Endothelial cell of umbilical vein (primary cell): Measurements from ENCODE around the gene NXNL2. TPM values are rescaled to one million over a fixed set of nuclear protein-coding genes. Genes with fewer than 3 reads are reported as not detected.

Experiments used
- BruUV-seq: library from RNA; stranded (reverse); fragments of 400-500 nt; replicated peaks from 2 replicates; lab custom pipeline; 2021; lab: Mats Ljungman, UMichigan
- CTCF ChIA-PET: fragments of 300-600, 350-600 bp; sonication (Branson Sonifier 250); formaldehyde crosslinking; loops from one replicate; lab custom pipeline; 2021; ENCODE audit warnings: antibody characterized with exemption, inconsistent platforms; lab: Charles Lee
- POLR2A ChIA-PET: fragments of 300-600, 350-600 bp; sonication (Branson Sonifier 250); formaldehyde crosslinking; loops from one replicate; lab custom pipeline; 2021; ENCODE audit warnings: antibody characterized with exemption, inconsistent platforms; lab: Charles Lee
- DNase-seq: peaks from one replicate; pipeline ENCODE4 v3.0.0-alpha.2; 2011; ENCODE audit warnings: low read depth, low spot score
- FAIRE-seq: peaks from 2 replicates; lab custom pipeline; 2011; peaks lifted over from hg19 to GRCh38; lab: Jason Lieb, UNC
- H2AFZ ChIP-seq: 2 replicates; pipeline ENCODE4 v1.6.0; 2012; ENCODE audit warnings: low read depth, low read length, control low read depth, inconsistent platforms
- H3K27ac ChIP-seq: 2 replicates; pipeline ENCODE4 v1.5.1; 2011; ENCODE audit warnings: low read depth, mild to moderate bottlenecking, control low read depth, low read length, moderate library complexity; ENCODE audit not compliant: insufficient read depth
- H3K27me3 ChIP-seq, 2 experiments: 2 replicates each; pipeline versions ENCODE4 v1.6.0 to v1.6.1; 2011; ENCODE audit warnings: low read length in 2 of 2, mixed read lengths in 1 of 2; ENCODE audit not compliant: control insufficient read depth in 2 of 2, insufficient read depth in 2 of 2
- H3K36me3 ChIP-seq, 2 experiments: 2 replicates in 1 of 2; 3 replicates in 1 of 2; pipeline ENCODE4 v1.5.1; 2011; ENCODE audit warnings: low read length in 2 of 2, mild to moderate bottlenecking in 1 of 2, moderate library complexity in 1 of 2; ENCODE audit not compliant: control insufficient read depth in 2 of 2, insufficient read depth in 2 of 2; ENCODE audit errors: extremely low read depth in 1 of 2
- H3K4me1 ChIP-seq: 3 replicates; pipeline ENCODE4 v1.5.1; 2011; ENCODE audit warnings: mild to moderate bottlenecking, low read length; ENCODE audit not compliant: control insufficient read depth, insufficient read depth; ENCODE audit errors: extremely low read depth
- H3K4me2 ChIP-seq: 2 replicates; pipeline ENCODE4 v1.6.1; 2011; ENCODE audit warnings: low read length, control low read depth, mixed read lengths; ENCODE audit not compliant: insufficient read depth
- H3K4me3 ChIP-seq, 3 experiments: fragments of 200-600 bp in 1 of 3; sonication (generic), shearing (Covaris generic) in 1 of 3; replicated peaks in 1 of 3; 2 replicates each; pipeline ENCODE4 v1.5.1; 2011 to 2016; ENCODE audit warnings: control low read depth in 3 of 3, low read length in 3 of 3, mild to moderate bottlenecking in 2 of 3, inconsistent platforms in 1 of 3, low read depth in 1 of 3, moderate library complexity in 1 of 3; ENCODE audit not compliant: insufficient read depth in 1 of 3
- H3K79me2 ChIP-seq: 2 replicates; pipeline ENCODE4 v1.6.0; 2012; ENCODE audit warnings: low read length, inconsistent platforms; ENCODE audit not compliant: control insufficient read depth, insufficient read depth
- H3K9ac ChIP-seq: replicated peaks from 2 replicates; pipeline ENCODE3; 2011; ENCODE audit warnings: low read length, control low read depth; ENCODE audit not compliant: insufficient read depth; ENCODE audit errors: extremely low read depth
- H3K9me1 ChIP-seq: replicated peaks from 3 replicates; pipeline ENCODE4 v1.6.0; 2011; ENCODE audit warnings: mild to moderate bottlenecking, low read length; ENCODE audit not compliant: control insufficient read depth, insufficient read depth; ENCODE audit errors: extremely low read depth
- H3K9me3 ChIP-seq: replicated peaks from 2 replicates; pipeline ENCODE4 v1.5.1; 2012; ENCODE audit warnings: low read length, inconsistent platforms; ENCODE audit not compliant: control insufficient read depth, insufficient read depth
- H4K20me1 ChIP-seq: replicated peaks from 2 replicates; pipeline ENCODE3; 2011; ENCODE audit warnings: mild to moderate bottlenecking, low read length; ENCODE audit not compliant: control insufficient read depth, insufficient read depth; ENCODE audit errors: extremely low read depth
- EZH2 ChIP-seq: IDR thresholded peaks from 2 replicates; pipeline ENCODE4 v1.6.1; 2012; ENCODE audit warnings: borderline replicate concordance, low read depth, mild to moderate bottlenecking, moderate library complexity, low read length, inconsistent platforms; ENCODE audit not compliant: severe bottlenecking
- FOS ChIP-seq: IDR thresholded peaks from 2 replicates; pipeline ENCODE4 v1.6.1; 2011; ENCODE audit warnings: mild to moderate bottlenecking, low read length, moderate library complexity, borderline replicate concordance; ENCODE audit not compliant: insufficient read depth
- GATA2 ChIP-seq: IDR thresholded peaks from 2 replicates; pipeline ENCODE4 v1.7.0; 2011; ENCODE audit warnings: low read depth, mild to moderate bottlenecking, moderate library complexity, mixed read lengths, low read length; ENCODE audit not compliant: insufficient read length, insufficient read depth
- JUN ChIP-seq: IDR thresholded peaks from 2 replicates; pipeline ENCODE4 v1.6.1; 2011; ENCODE audit warnings: borderline replicate concordance, low read depth; ENCODE audit not compliant: insufficient read length, insufficient read depth
- MAX ChIP-seq: IDR thresholded peaks from 2 replicates; pipeline ENCODE4 v1.6.1; 2011; ENCODE audit not compliant: insufficient read depth, insufficient read length
- MYC ChIP-seq: IDR thresholded peaks from one replicate; pipeline ENCODE4 v1.6.1; 2011; ENCODE audit warnings: mild to moderate bottlenecking, low read depth, low read length
- POLR2A ChIP-seq: IDR thresholded peaks from 2 replicates; pipeline ENCODE4 v1.6.1; 2012; ENCODE audit warnings: low read depth, mild to moderate bottlenecking, control low read depth, low read length
- POLR2AphosphoS5 ChIP-seq: IDR thresholded peaks from 2 replicates; pipeline ENCODE4 v1.6.1; 2012; ENCODE audit warnings: low read depth, mild to moderate bottlenecking, control low read depth, low read length, moderate library complexity; ENCODE audit not compliant: insufficient read depth
- dilution Hi-C: fragments of 300-500 bp; cut with MboI; formaldehyde crosslinking; loops from one replicate; pipeline ENCODE4 v1.15.0; 2019; ENCODE audit warnings: low sequenced_read_pairs; ENCODE audit not compliant: extremely low pct_ligation_motif_present
- intact Hi-C: fragments of 100-400 bp; cut with micrococcal nuclease; formaldehyde crosslinking; loops from one replicate; pipeline ENCODE4 v1.10.0; 2022
- polyA plus RNA-seq, 4 experiments: library from polyadenylated mRNA; depleted of rRNA in 3 of 4; stranded (reverse) in 3 of 4; unstranded in 1 of 4; fragments of >200 nt; gene quantifications; 2 replicates each; pipeline versions ENCODE4 v1.2.1 to v1.2.3, GENCODE V29; 2011 to 2012; ENCODE audit warnings: missing spikeins in 1 of 4
- total RNA-seq: library from RNA; stranded (reverse); gene quantifications from 2 replicates; pipeline ENCODE4 v1.2.3, GENCODE V29; 2021
- TF ChIP-seq, protein P1 (sequence below), 2 donors: IDR thresholded peaks; 1 replicate in 1 of 2; 2 replicates in 1 of 2; pipeline ENCODE4 v1.5.1; 2011; ENCODE audit warnings: low read length in 2 of 2, mild to moderate bottlenecking in 2 of 2, moderate library complexity in 2 of 2, control low read depth in 1 of 2, inconsistent platforms in 1 of 2, low read depth in 1 of 2; ENCODE audit not compliant: insufficient read depth in 1 of 2; ENCODE audit errors: extremely low read depth in 1 of 2

NXNL2 gene
- total and polyA plus RNA-seq, 2 donors (not counting 3 experiments of a cell fraction or from before 2014, with no cell fraction given), result 0.14 TPM; not detected in 1

GRCh38 chr9:88521308-88521707 is 13.7 kb upstream of the NXNL2 start:
- dilution Hi-C loops, result no loop called here
- no peaks in the 10 kb centered on the region for H4K20me1 ChIP-seq
- CTCF ChIA-PET, result no interaction called here

DNA sequence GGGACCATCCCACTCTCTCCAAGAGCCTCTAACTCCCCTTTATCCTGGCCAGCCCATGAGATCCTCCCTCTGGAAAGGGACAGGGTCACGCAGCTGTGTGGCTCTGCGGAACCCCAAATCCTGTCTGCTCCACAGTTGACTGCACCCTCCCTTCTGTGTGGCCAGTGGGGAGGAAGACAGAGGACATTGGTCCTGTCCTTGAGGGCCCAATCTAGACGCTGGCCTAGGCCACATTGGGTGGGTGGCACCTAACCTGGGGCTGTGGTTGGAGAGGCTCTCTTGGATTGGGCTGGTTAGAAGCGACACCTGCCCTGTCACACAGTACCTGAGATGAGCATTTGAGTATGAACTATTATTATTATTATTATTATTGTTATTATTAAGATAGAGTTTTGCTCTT is 12.6 kb upstream of the NXNL2 start:
- no peak for FAIRE-seq
- POLR2A ChIA-PET, result no interaction called here
- BruUV-seq, result no TSS peak

More at GRCh38 chr9:88521308-88521707, 13.7 kb upstream of the NXNL2 start:
- Histone ChIP-seq H3K27ac (no peak overlapping the region), H3K4me3 (no peak overlapping the region), H3K9me3 (no peaks in the 10 kb centered on the region), H3K9me1 (no peaks in the 10 kb centered on the region), H3K4me2 (no peak overlapping the region), H3K4me1 (no peaks in the 10 kb centered on the region), H3K9ac (no peak overlapping the region), H3K27me3 (no peaks in the 10 kb centered on the region), H2AFZ (no peak overlapping the region), H3K79me2 (no peaks in the 10 kb centered on the region), H3K36me3 (no peaks in the 10 kb centered on the region)
- DNase-seq (no peak), FAIRE-seq (no peak)
- no TSS peak for BruUV-seq
- intact Hi-C loops, result no loop called here
- POLR2A ChIA-PET, result no interaction called here
- no peak for TF ChIP-seq MYC
- TF ChIP-seq GATA2, result no peak

More for the DNA sequence above, 12.6 kb upstream of the NXNL2 start:
- no peak overlapping the region for H2AFZ ChIP-seq
- H3K4me2 ChIP-seq, result no peak overlapping the region
- H4K20me1 ChIP-seq, result no peaks in the 10 kb centered on the region
- no peaks in the 10 kb centered on the region for H3K27me3 ChIP-seq
- no peak overlapping the region for H3K4me3 ChIP-seq
- H3K9ac ChIP-seq, result no peak overlapping the region
- CTCF ChIA-PET, result no interaction called here
- no peaks in the 10 kb centered on the region for H3K4me1 ChIP-seq
- H3K36me3 ChIP-seq, result no peaks in the 10 kb centered on the region
- no peak for TF ChIP-seq POLR2AphosphoS5
- TF ChIP-seq FOS, result no peak
- no peak for TF ChIP-seq GATA2
- TF ChIP-seq, protein P1, sequence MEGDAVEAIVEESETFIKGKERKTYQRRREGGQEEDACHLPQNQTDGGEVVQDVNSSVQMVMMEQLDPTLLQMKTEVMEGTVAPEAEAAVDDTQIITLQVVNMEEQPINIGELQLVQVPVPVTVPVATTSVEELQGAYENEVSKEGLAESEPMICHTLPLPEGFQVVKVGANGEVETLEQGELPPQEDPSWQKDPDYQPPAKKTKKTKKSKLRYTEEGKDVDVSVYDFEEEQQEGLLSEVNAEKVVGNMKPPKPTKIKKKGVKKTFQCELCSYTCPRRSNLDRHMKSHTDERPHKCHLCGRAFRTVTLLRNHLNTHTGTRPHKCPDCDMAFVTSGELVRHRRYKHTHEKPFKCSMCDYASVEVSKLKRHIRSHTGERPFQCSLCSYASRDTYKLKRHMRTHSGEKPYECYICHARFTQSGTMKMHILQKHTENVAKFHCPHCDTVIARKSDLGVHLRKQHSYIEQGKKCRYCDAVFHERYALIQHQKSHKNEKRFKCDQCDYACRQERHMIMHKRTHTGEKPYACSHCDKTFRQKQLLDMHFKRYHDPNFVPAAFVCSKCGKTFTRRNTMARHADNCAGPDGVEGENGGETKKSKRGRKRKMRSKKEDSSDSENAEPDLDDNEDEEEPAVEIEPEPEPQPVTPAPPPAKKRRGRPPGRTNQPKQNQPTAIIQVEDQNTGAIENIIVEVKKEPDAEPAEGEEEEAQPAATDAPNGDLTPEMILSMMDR (IDR thresholded peaks at IDR 0.05; ENCODE audit: extremely low read depth in 1 of 2, insufficient read depth in 1 of 2, low read depth in 1 of 2, low read length in 2 of 2), result no peak
- no peak for TF ChIP-seq EZH2
- no peak for TF ChIP-seq POLR2A
- no peak for TF ChIP-seq MAX
- TF ChIP-seq MYC, result no peak
- TF ChIP-seq JUN, result no peak
- intact Hi-C loops, result no loop called here
- H3K27ac ChIP-seq, result no peak overlapping the region
- no peak for DNase-seq
- H3K9me3 ChIP-seq, result no peaks in the 10 kb centered on the region
- dilution Hi-C loops, result no loop called here
- H3K9me1 ChIP-seq, result no peaks in the 10 kb centered on the region
- no peaks in the 10 kb centered on the region for H3K79me2 ChIP-seq
